GM18507 (cell line): ENCODE measurements around the gene CALN1.

Experiments
- DNase-seq: peaks from one replicate; pipeline ENCODE4 v3.0.0; 2011; ENCODE audit warnings: low read depth; ENCODE audit not compliant: insufficient read length; ENCODE audit errors: extremely low spot score
- FAIRE-seq: peaks from 2 replicates; lab custom pipeline; 2011; peaks lifted over from hg19 to GRCh38; lab: Jason Lieb, UNC

CALN1 gene

GRCh38 chr7:71801976-71802375 is 610.2 kb downstream of the CALN1 start:
- FAIRE-seq (no peak), DNase-seq (no peak)

- DNase-seq = no peak
- FAIRE-seq = no peak
Measured at GRCh38 chr7:71800321-71800720, 611.8 kb downstream of the CALN1 start.

GRCh38 chr7:71795410-71795809 is 616.7 kb downstream of the CALN1 start:
- no peak for DNase-seq
- FAIRE-seq = no peak

- no peak for FAIRE-seq
- no peak for DNase-seq
Measured at GRCh38 chr7:71793251-71793650, 618.9 kb downstream of the CALN1 start.

- no peak for DNase-seq
- no peak for FAIRE-seq
Measured at GRCh38 chr7:71787513-71787912, 624.6 kb downstream of the CALN1 start.

- FAIRE-seq = no peak
- DNase-seq = no peak
Measured at GRCh38 chr7:71785216-71785615, 626.9 kb downstream of the CALN1 start.

- FAIRE-seq (no peak), DNase-seq (no peak)
Measured at GRCh38 chr7:71784781-71785180, 627.4 kb downstream of the CALN1 start.

GRCh38 chr7:71784180-71784579 is 628.0 kb downstream of the CALN1 start:
- FAIRE-seq = no peak
- DNase-seq = no peak

- FAIRE-seq (no peak), DNase-seq (no peak)
Measured at GRCh38 chr7:71783779-71784178, 628.4 kb downstream of the CALN1 start.

- no peak for FAIRE-seq
- no peak for DNase-seq
Measured at GRCh38 chr7:71782051-71782450, 630.1 kb downstream of the CALN1 start.

GRCh38 chr7:71780282-71780681 is 631.9 kb downstream of the CALN1 start:
- DNase-seq = no peak
- FAIRE-seq = no peak

GRCh38 chr7:71777278-71777677 is 634.9 kb downstream of the CALN1 start:
- FAIRE-seq = no peak
- no peak for DNase-seq

- no peak for DNase-seq
- no peak for FAIRE-seq
Measured at GRCh38 chr7:71776726-71777125, 635.4 kb downstream of the CALN1 start.

- DNase-seq (no peak), FAIRE-seq (no peak)
Measured at GRCh38 chr7:71775648-71776047, 636.5 kb downstream of the CALN1 start.

GRCh38 chr7:71772779-71773178 is 639.4 kb downstream of the CALN1 start:
- FAIRE-seq = no peak
- no peak for DNase-seq

- no peak for DNase-seq
- no peak for FAIRE-seq
Measured at GRCh38 chr7:71770269-71770907, 641.8 kb downstream of the CALN1 start.

GRCh38 chr7:71769326-71769725 is 642.8 kb downstream of the CALN1 start:
- DNase-seq = no peak
- no peak for FAIRE-seq

GRCh38 chr7:71768450-71768849 is 643.7 kb downstream of the CALN1 start:
- FAIRE-seq (no peak), DNase-seq (no peak)

- no peak for FAIRE-seq
- DNase-seq = no peak
Measured at GRCh38 chr7:71766016-71766415, 646.1 kb downstream of the CALN1 start.

- no peak for FAIRE-seq
Measured at GRCh38 chr7:71761336-71761735, 650.8 kb downstream of the CALN1 start.

GRCh38 chr7:71754828-71755227 is 657.3 kb downstream of the CALN1 start:
- no peak for FAIRE-seq

More at GRCh38 chr7:71761336-71761735, 650.8 kb downstream of the CALN1 start:
- no peak for DNase-seq

More at GRCh38 chr7:71754828-71755227, 657.3 kb downstream of the CALN1 start:
- DNase-seq = no peak
